ENCODE results near the gene PICK1.

The PICK1 gene

GRCh38 chr22:38073150-38074130, 16.2 kb downstream of the PICK1 start:
- H3K27me3 ChIP-seq, result no peaks in the 10 kb centered on the region
- H3K9me3 ChIP-seq, result no peaks in the 10 kb centered on the region
- peaks cover 81% of the 10 kb centered on the region for H3K36me3 ChIP-seq
- no peak overlapping the region for H3K27ac ChIP-seq
- no peaks in the 10 kb centered on the region for H3K4me1 ChIP-seq (ENCODE audit: control insufficient read depth in 1 of 2, insufficient read depth in 1 of 2, low read depth in 1 of 2, low read length in 1 of 2)
- H3K4me3 ChIP-seq (ENCODE audit: low read depth in 1 of 2, low read length in 1 of 2), result no peak overlapping the region
- no peak for TF ChIP-seq CTCF (IDR thresholded peaks at IDR 0.05)

GRCh38 chr22:38074181-38075104, 17.2 kb downstream of the PICK1 start:
- H3K9me3 ChIP-seq, result no peaks in the 10 kb centered on the region
- H3K4me1 ChIP-seq (ENCODE audit: control insufficient read depth in 1 of 2, insufficient read depth in 1 of 2, low read depth in 1 of 2, low read length in 1 of 2), result no peaks in the 10 kb centered on the region
- H3K4me3 ChIP-seq (ENCODE audit: low read depth in 1 of 2, low read length in 1 of 2), result no peak overlapping the region
- H3K36me3 ChIP-seq, result peaks cover 72% of the 10 kb centered on the region
- no peak overlapping the region for H3K27ac ChIP-seq
- H3K27me3 ChIP-seq, result peaks cover 2% of the 10 kb centered on the region
- TF ChIP-seq CTCF (IDR thresholded peaks at IDR 0.05), result no peak

GRCh38 chr22:38075105-38075825, 18.1 kb downstream of the PICK1 start:
- Histone ChIP-seq H3K4me1 (ENCODE audit: control insufficient read depth in 1 of 2, insufficient read depth in 1 of 2, low read depth in 1 of 2, low read length in 1 of 2) (no peaks in the 10 kb centered on the region), H3K27ac (no peak overlapping the region), H3K4me3 (ENCODE audit: low read depth in 1 of 2, low read length in 1 of 2) (no peak overlapping the region), H3K27me3 (peaks cover 10% of the 10 kb centered on the region), H3K9me3 (no peaks in the 10 kb centered on the region), H3K36me3 (peaks cover 68% of the 10 kb centered on the region)
- TF ChIP-seq CTCF (IDR thresholded peaks at IDR 0.05), result no peak

- TF ChIP-seq CTCF (IDR thresholded peaks at IDR 0.05), result no peak
- peaks cover 61% of the 10 kb centered on the region for H3K36me3 ChIP-seq
- no peak overlapping the region for H3K27ac ChIP-seq
- H3K9me3 ChIP-seq, result no peaks in the 10 kb centered on the region
- H3K4me3 ChIP-seq (ENCODE audit: low read depth in 1 of 2, low read length in 1 of 2), result no peak overlapping the region
- peaks cover 17% of the 10 kb centered on the region for H3K27me3 ChIP-seq
- peaks cover 1 to 2% of the 10 kb centered on the region in 2 experiments for H3K4me1 ChIP-seq (ENCODE audit: control insufficient read depth in 1 of 2, insufficient read depth in 1 of 2, low read depth in 1 of 2, low read length in 1 of 2)
Observed at GRCh38 chr22:38075961-38076360, 18.8 kb downstream of the PICK1 start.

- Histone ChIP-seq H3K27ac (no peak overlapping the region), H3K27me3 (peaks cover 28% of the 10 kb centered on the region)
- TF ChIP-seq CTCF (IDR thresholded peaks at IDR 0.05), result no peak
Observed at GRCh38 chr22:38077096-38077495, 19.9 kb downstream of the PICK1 start.

More at GRCh38 chr22:38077096-38077495, 19.9 kb downstream of the PICK1 start:
- no peaks in the 10 kb centered on the region for H3K9me3 ChIP-seq
- peaks cover 49% of the 10 kb centered on the region for H3K36me3 ChIP-seq
- peaks cover 8% of the 10 kb centered on the region in 2 experiments for H3K4me1 ChIP-seq (ENCODE audit: control insufficient read depth in 1 of 2, insufficient read depth in 1 of 2, low read depth in 1 of 2, low read length in 1 of 2)
- no peak overlapping the region for H3K4me3 ChIP-seq (ENCODE audit: low read depth in 1 of 2, low read length in 1 of 2)

All from neutrophil (primary cell).